HCT116 (cell line): Measurements from ENCODE around the gene AR. TPM values are rescaled to one million over a fixed set of nuclear protein-coding genes. Genes with fewer than 3 reads are reported as not detected.

Experiments used
- ATAC-seq: fragments of 200-7000 bp; cut with Tn5 transposase; 2 replicates; pipeline ENCODE4 v1.9.1; 2020; ENCODE audit warnings: mild to moderate bottlenecking, moderate library complexity
- BruUV-seq: library from RNA; stranded (reverse); fragments of 400-500 nt; replicated peaks from 2 replicates; lab custom pipeline; 2021; lab: Mats Ljungman, UMichigan
- CTCF ChIA-PET: fragments of 300-600 bp; sonication (Branson Sonifier 250); formaldehyde crosslinking; loops from one replicate; lab custom pipeline; 2021; ENCODE audit warnings: antibody characterized with exemption; lab: Charles Lee
- POLR2A ChIA-PET: fragments of 300-600, 350-600 bp; sonication (Branson Sonifier 250); formaldehyde crosslinking; loops from one replicate; lab custom pipeline; 2021; ENCODE audit warnings: antibody characterized with exemption; lab: Charles Lee
- RAD21 ChIA-PET, 2 experiments: fragments of 300-600 bp; sonication (Branson Sonifier 250); formaldehyde crosslinking; loops; one replicate each; lab custom pipeline; 2023; ENCODE audit warnings: low total read pairs in 2 of 2; ENCODE audit not compliant: uncharacterized antibody in 2 of 2, unreplicated experiment in 2 of 2, low non-redundant PET in 1 of 2; lab: Charles Lee
- DNase-seq: peaks from one replicate; pipeline ENCODE4 v3.0.0-alpha.2; 2010; ENCODE audit warnings: low read depth, low spot score
- H2AFZ ChIP-seq: fragments of 200-600 bp; shearing (Covaris generic), sonication (generic); 2 replicates; pipeline ENCODE4 v1.6.1; 2017; ENCODE audit warnings: low read depth, mixed run types, mixed read lengths, antibody characterized with exemption, low read length; ENCODE audit not compliant: poor library complexity, severe bottlenecking
- H3K27ac ChIP-seq: 2 replicates; pipeline ENCODE4 v1.5.1; 2012; ENCODE audit warnings: low read depth, low read length
- H3K27me3 ChIP-seq: fragments of 200-600 bp; sonication (generic); 2 replicates; pipeline ENCODE4 v1.6.1; 2016; ENCODE audit warnings: mixed run types, low read length, mixed read lengths; ENCODE audit not compliant: insufficient read depth
- H3K36me3 ChIP-seq, 2 experiments: fragments of 200-500 bp in 1 of 2; fragments of 200-600 bp in 1 of 2; sonication (Bioruptor generic) in 1 of 2; sonication (generic) in 1 of 2; 2 replicates each; pipeline versions ENCODE4 v1.5.1 to v1.6.1; 2014 to 2016; ENCODE audit warnings: low read length in 2 of 2, inconsistent platforms in 1 of 2, mixed read lengths in 1 of 2, mixed run types in 1 of 2; ENCODE audit not compliant: insufficient read depth in 2 of 2, control insufficient read depth in 1 of 2
- H3K4me1 ChIP-seq, 2 experiments: fragments of 200-600 bp in 1 of 2; sonication (generic) in 1 of 2; 2 replicates each; pipeline versions ENCODE4 v1.5.1 to v1.6.1; 2012 to 2017; ENCODE audit warnings: low read length in 2 of 2, inconsistent platforms in 1 of 2, mild to moderate bottlenecking in 1 of 2, mixed read lengths in 1 of 2, mixed run types in 1 of 2, moderate library complexity in 1 of 2; ENCODE audit not compliant: insufficient read depth in 2 of 2, control insufficient read depth in 1 of 2
- H3K4me2 ChIP-seq: fragments of 200-600 bp; sonication (generic); 2 replicates; pipeline ENCODE4 v1.6.1; 2017; ENCODE audit warnings: mixed run types, low read length, mixed read lengths
- H3K4me3 ChIP-seq, 2 experiments: fragments of 200-600 bp in 1 of 2; sonication (generic) in 1 of 2; replicated peaks in 1 of 2; 2 replicates each; pipeline ENCODE4 v1.5.1; 2011 to 2016; ENCODE audit warnings: low read length in 2 of 2, control low read depth in 1 of 2, low read depth in 1 of 2, mild to moderate bottlenecking in 1 of 2, mixed read lengths in 1 of 2, mixed run types in 1 of 2
- H3K79me2 ChIP-seq: fragments of 200-600 bp; sonication (generic); 2 replicates; pipeline ENCODE4 v1.6.1; 2017; ENCODE audit warnings: mild to moderate bottlenecking, mixed run types, low read length, moderate library complexity, mixed read lengths; ENCODE audit not compliant: insufficient read depth
- H3K9ac ChIP-seq: fragments of 200-600 bp; sonication (generic); 2 replicates; pipeline ENCODE4 v1.6.1; 2016; ENCODE audit warnings: low read length, mixed read lengths
- H3K9me2 ChIP-seq: fragments of 200-600 bp; sonication (generic), shearing (Covaris generic); 2 replicates; pipeline ENCODE4 v1.6.1; 2017; ENCODE audit warnings: mixed run types, mild to moderate bottlenecking, moderate library complexity; ENCODE audit not compliant: insufficient read depth
- H3K9me3 ChIP-seq, 2 experiments: fragments of 200-500 bp in 1 of 2; fragments of 200-600 bp in 1 of 2; sonication (Bioruptor generic) in 1 of 2; sonication (generic) in 1 of 2; 2 replicates each; pipeline ENCODE4 v1.6.1; 2014 to 2017; ENCODE audit warnings: low read length in 2 of 2, mixed read lengths in 2 of 2, inconsistent platforms in 1 of 2, low read depth in 1 of 2, mild to moderate bottlenecking in 1 of 2, mixed run types in 1 of 2, moderate library complexity in 1 of 2; ENCODE audit not compliant: control insufficient read depth in 1 of 2, insufficient read depth in 1 of 2
- H4K20me1 ChIP-seq: fragments of 200-600 bp; sonication (generic), shearing (Covaris generic); 2 replicates; pipeline ENCODE4 v1.6.1; 2017; ENCODE audit warnings: mixed run types, mild to moderate bottlenecking, moderate library complexity; ENCODE audit not compliant: insufficient read depth
- ATF3 ChIP-seq: IDR thresholded peaks from 2 replicates; pipeline ENCODE4 v1.6.1; 2012
- CBX3 ChIP-seq: IDR thresholded peaks from 2 replicates; pipeline ENCODE4 v1.6.1; 2012; ENCODE audit warnings: low read depth
- CEBPB ChIP-seq: IDR thresholded peaks from 2 replicates; pipeline ENCODE4 v1.6.1; 2012; ENCODE audit warnings: low read depth
- ELF1 ChIP-seq: IDR thresholded peaks from 2 replicates; pipeline ENCODE4 v1.6.1; 2012; ENCODE audit warnings: low read depth, borderline replicate concordance
- EZH2 ChIP-seq: fragments of 200-600 bp; sonication (generic); IDR thresholded peaks from 2 replicates; pipeline ENCODE4 v1.6.1; 2017; ENCODE audit warnings: antibody characterized with exemption, mixed run types
- JUND ChIP-seq: IDR thresholded peaks from 2 replicates; pipeline ENCODE4 v1.6.1; 2012
- POLR2A ChIP-seq: IDR thresholded peaks from 2 replicates; pipeline ENCODE4 v1.7.0; 2011; ENCODE audit warnings: borderline replicate concordance; ENCODE audit not compliant: insufficient read depth, insufficient read length; ENCODE audit errors: extremely low read depth
- POLR2AphosphoS5 ChIP-seq: IDR thresholded peaks from 2 replicates; pipeline ENCODE4 v1.6.1; 2011; ENCODE audit warnings: mild to moderate bottlenecking, low read depth, low read length, moderate library complexity
- RAD21 ChIP-seq: IDR thresholded peaks from 2 replicates; pipeline ENCODE4 v1.6.1; 2012; ENCODE audit warnings: low read depth, mild to moderate bottlenecking
- SP1 ChIP-seq: IDR thresholded peaks from 2 replicates; pipeline ENCODE4 v1.6.1; 2012; ENCODE audit warnings: low read depth
- SRF ChIP-seq: IDR thresholded peaks from 2 replicates; pipeline ENCODE4 v1.6.1; 2012; ENCODE audit warnings: low read depth
- YY1 ChIP-seq: IDR thresholded peaks from 2 replicates; pipeline ENCODE4 v1.6.1; 2011; ENCODE audit warnings: low read length, low read depth, moderate library complexity, mild to moderate bottlenecking; ENCODE audit not compliant: insufficient replicate concordance; ENCODE audit errors: extremely low read depth
- ZFX ChIP-seq: fragments of 450-650 bp; IDR thresholded peaks from 2 replicates; pipeline ENCODE4 v1.6.1; 2017
- ZNF274 ChIP-seq: fragments of 200-500 bp; sonication (Bioruptor generic); IDR thresholded peaks from 2 replicates; pipeline ENCODE4 v1.6.1; 2014; ENCODE audit warnings: mild to moderate bottlenecking, low read depth, low read length, inconsistent platforms
- intact Hi-C: fragments of 100-400 bp; cut with micrococcal nuclease; formaldehyde crosslinking; loops from 2 replicates; pipeline ENCODE4 v1.10.0; 2022
- total RNA-seq: library from RNA; stranded (reverse); gene quantifications from one replicate; pipeline ENCODE4 v1.2.1, GENCODE V29; 2021; ENCODE audit not compliant: unreplicated experiment
- TF ChIP-seq, protein P1 (sequence below), 3 experiments: fragments of 200-600 bp in 1 of 3; sonication (generic) in 1 of 3; IDR thresholded peaks in 2 of 3; conservative IDR thresholded peaks in 1 of 3; 2 replicates each; pipeline ENCODE4 v1.5.1; 2012 to 2017; ENCODE audit warnings: low read depth in 2 of 3, low read length in 2 of 3, antibody characterized with exemption in 1 of 3, borderline replicate concordance in 1 of 3, control low read depth in 1 of 3, mild to moderate bottlenecking in 1 of 3, mixed read lengths in 1 of 3, mixed run types in 1 of 3, moderate library complexity in 1 of 3; ENCODE audit not compliant: insufficient read depth in 1 of 3
- TF ChIP-seq, protein P2 (sequence below): IDR thresholded peaks from 2 replicates; pipeline ENCODE4 v1.6.1; 2011; ENCODE audit warnings: mild to moderate bottlenecking, low read length, moderate library complexity; ENCODE audit not compliant: insufficient replicate concordance; ENCODE audit errors: extremely low read depth

Gene AR
- total RNA-seq, 1 experiment from 2014 or later = 0.02 TPM

DNA sequence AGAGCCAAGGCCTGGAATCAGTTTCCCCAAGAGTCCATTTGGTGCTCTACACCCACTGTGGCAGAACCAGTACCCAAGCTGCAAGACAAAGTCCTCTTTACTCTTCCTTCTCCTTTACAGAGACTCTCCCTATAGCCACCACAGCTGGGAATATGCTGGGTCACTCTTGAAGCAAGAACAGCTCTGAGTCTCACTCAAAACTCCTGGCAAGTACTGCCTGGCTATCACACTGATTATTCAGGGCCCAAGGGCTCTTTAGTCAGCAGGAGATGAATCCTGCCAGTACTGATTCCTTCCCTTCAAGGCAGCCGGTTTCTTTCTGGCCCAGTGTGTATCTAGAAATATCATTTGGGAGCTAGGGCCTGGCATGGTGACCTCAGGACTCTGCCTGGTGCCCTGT, 130.9 kb downstream of the AR start:
- ATAC-seq (no peak), DNase-seq (no peak)
- Histone ChIP-seq H3K27ac (no peak overlapping the region), H3K79me2 (no peaks in the 10 kb centered on the region), H3K27me3 (no peaks in the 10 kb centered on the region), H3K4me1 (no peaks in the 10 kb centered on the region), H2AFZ (no peak overlapping the region), H4K20me1 (no peaks in the 10 kb centered on the region), H3K4me2 (no peak overlapping the region), H3K9me2 (no peaks in the 10 kb centered on the region), H3K4me3 (no peak overlapping the region), H3K36me3 (no peaks in the 10 kb centered on the region), H3K9me3 (no peaks in the 10 kb centered on the region), H3K9ac (no peak overlapping the region)
- intact Hi-C loops = no loop called here
- CTCF ChIA-PET = no interaction called here
- RAD21 ChIA-PET = no interaction called here
- BruUV-seq = no TSS peak
- no peak for TF ChIP-seq JUND
- no peak for TF ChIP-seq ELF1
- no peak for TF ChIP-seq SRF
- no peak for TF ChIP-seq CEBPB
- TF ChIP-seq ZFX = no peak
- TF ChIP-seq ZNF274 = no peak
- POLR2A ChIA-PET = no interaction called here

GRCh38 chrX:67684136-67684535, 140.3 kb downstream of the AR start:
- no peaks in the 10 kb centered on the region for H3K9me3 ChIP-seq
- POLR2A ChIA-PET = no interaction called here
- TF ChIP-seq, protein P1, sequence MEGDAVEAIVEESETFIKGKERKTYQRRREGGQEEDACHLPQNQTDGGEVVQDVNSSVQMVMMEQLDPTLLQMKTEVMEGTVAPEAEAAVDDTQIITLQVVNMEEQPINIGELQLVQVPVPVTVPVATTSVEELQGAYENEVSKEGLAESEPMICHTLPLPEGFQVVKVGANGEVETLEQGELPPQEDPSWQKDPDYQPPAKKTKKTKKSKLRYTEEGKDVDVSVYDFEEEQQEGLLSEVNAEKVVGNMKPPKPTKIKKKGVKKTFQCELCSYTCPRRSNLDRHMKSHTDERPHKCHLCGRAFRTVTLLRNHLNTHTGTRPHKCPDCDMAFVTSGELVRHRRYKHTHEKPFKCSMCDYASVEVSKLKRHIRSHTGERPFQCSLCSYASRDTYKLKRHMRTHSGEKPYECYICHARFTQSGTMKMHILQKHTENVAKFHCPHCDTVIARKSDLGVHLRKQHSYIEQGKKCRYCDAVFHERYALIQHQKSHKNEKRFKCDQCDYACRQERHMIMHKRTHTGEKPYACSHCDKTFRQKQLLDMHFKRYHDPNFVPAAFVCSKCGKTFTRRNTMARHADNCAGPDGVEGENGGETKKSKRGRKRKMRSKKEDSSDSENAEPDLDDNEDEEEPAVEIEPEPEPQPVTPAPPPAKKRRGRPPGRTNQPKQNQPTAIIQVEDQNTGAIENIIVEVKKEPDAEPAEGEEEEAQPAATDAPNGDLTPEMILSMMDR (IDR thresholded peaks at IDR 0.05 in 2 of 3, conservative IDR thresholded peaks at IDR 0.05 in 1 of 3; ENCODE audit: borderline replicate concordance in 1 of 3, insufficient read depth in 1 of 3, low read depth in 2 of 3, low read length in 2 of 3) = no peak
- TF ChIP-seq RAD21 (no peak), YY1 (no peak), ATF3 (no peak), SRF (no peak), SP1 (no peak), POLR2A (no peak), ZNF274 (no peak), POLR2AphosphoS5 (no peak), CBX3 (no peak), JUND (no peak), EZH2 (no peak)
- TF ChIP-seq, protein P2, sequence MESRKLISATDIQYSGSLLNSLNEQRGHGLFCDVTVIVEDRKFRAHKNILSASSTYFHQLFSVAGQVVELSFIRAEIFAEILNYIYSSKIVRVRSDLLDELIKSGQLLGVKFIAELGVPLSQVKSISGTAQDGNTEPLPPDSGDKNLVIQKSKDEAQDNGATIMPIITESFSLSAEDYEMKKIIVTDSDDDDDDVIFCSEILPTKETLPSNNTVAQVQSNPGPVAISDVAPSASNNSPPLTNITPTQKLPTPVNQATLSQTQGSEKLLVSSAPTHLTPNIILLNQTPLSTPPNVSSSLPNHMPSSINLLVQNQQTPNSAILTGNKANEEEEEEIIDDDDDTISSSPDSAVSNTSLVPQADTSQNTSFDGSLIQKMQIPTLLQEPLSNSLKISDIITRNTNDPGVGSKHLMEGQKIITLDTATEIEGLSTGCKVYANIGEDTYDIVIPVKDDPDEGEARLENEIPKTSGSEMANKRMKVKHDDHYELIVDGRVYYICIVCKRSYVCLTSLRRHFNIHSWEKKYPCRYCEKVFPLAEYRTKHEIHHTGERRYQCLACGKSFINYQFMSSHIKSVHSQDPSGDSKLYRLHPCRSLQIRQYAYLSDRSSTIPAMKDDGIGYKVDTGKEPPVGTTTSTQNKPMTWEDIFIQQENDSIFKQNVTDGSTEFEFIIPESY = no peak
- TF ChIP-seq, all 23 proteins: peak for 0
- H3K79me2 ChIP-seq = no peaks in the 10 kb centered on the region
- intact Hi-C loops = no loop called here
- no peak overlapping the region for H3K9ac ChIP-seq
- H3K27ac ChIP-seq = no peak overlapping the region
- H3K4me2 ChIP-seq = no peak overlapping the region
- no peak overlapping the region for H3K4me3 ChIP-seq
- H3K9me2 ChIP-seq = no peaks in the 10 kb centered on the region
- no peaks in the 10 kb centered on the region for H3K36me3 ChIP-seq
- BruUV-seq = no TSS peak
- H2AFZ ChIP-seq = no peak overlapping the region
- H3K4me1 ChIP-seq = no peaks in the 10 kb centered on the region
- H3K27me3 ChIP-seq = no peaks in the 10 kb centered on the region
- ATAC-seq (no peak), DNase-seq (no peak)
- ChIA-PET RAD21 (no interaction called here), CTCF (no interaction called here)
- H4K20me1 ChIP-seq = no peaks in the 10 kb centered on the region
